CD4-positive, alpha-beta T cell treated with Interleukin-6 at 100 ng/mL for 8 hours (primary cell): ENCODE results near the gene FAM222B.
"Not testable (repeated sequence)": the region's sequence is repeated elsewhere in the genome, so short reads cannot be mapped to it uniquely, and the experiment has no call there.

Experiments used
- DNase-seq: peaks from one replicate; pipeline ENCODE4 v3.0.0-alpha.2; 2020; ENCODE audit warnings: mixed read lengths, low spot score

Gene FAM222B

GRCh38 chr17:28871056-28871579 is 28.5 kb upstream of the FAM222B start:
- peak; percentile 60 for DNase-seq

- DNase-seq = no peak
Observed at GRCh38 chr17:28867276-28867675, 24.7 kb upstream of the FAM222B start.

GRCh38 chr17:28865946-28866752 is 23.6 kb upstream of the FAM222B start:
- DNase-seq = no peak

GRCh38 chr17:28864991-28865849 is 22.6 kb upstream of the FAM222B start:
- no peak for DNase-seq

- DNase-seq = no peak
Observed at GRCh38 chr17:28863953-28864352, 21.4 kb upstream of the FAM222B start.

- DNase-seq = no peak
Observed at GRCh38 chr17:28862561-28862960, 20.0 kb upstream of the FAM222B start.

- no peak for DNase-seq
Observed at GRCh38 chr17:28861393-28862203, 19.0 kb upstream of the FAM222B start.

- DNase-seq = no peak
Observed at GRCh38 chr17:28860363-28860808, 17.8 kb upstream of the FAM222B start.

- no peak for DNase-seq
Observed at GRCh38 chr17:28858801-28859355, 16.3 kb upstream of the FAM222B start.

GRCh38 chr17:28857905-28858800 is 15.6 kb upstream of the FAM222B start:
- DNase-seq = no peak

- no peak for DNase-seq
Observed at GRCh38 chr17:28856028-28856574, 13.5 kb upstream of the FAM222B start.

GRCh38 chr17:28855336-28855679 is 12.7 kb upstream of the FAM222B start:
- DNase-seq = no peak

- peak; percentile 80 for DNase-seq
Observed at GRCh38 chr17:28854457-28855335, 12.1 kb upstream of the FAM222B start, which contains the start of gene ERAL1. Gene ERAL1 (plus strand): TSS chr17:28855016. CDS start chr17:28855035, 19 bp downstream.

- DNase-seq = no peak
Observed at GRCh38 chr17:28853295-28853694, 10.7 kb upstream of the FAM222B start.

- no peak for DNase-seq
Observed at GRCh38 chr17:28849281-28849680, 6.7 kb upstream of the FAM222B start.

- peak; percentile 47 for DNase-seq
Observed at GRCh38 chr17:28848667-28849066, 6.1 kb upstream of the FAM222B start.

GRCh38 chr17:28846699-28847098 is 4.1 kb upstream of the FAM222B start:
- DNase-seq = not testable (repeated sequence)

- DNase-seq = no peak
Observed at GRCh38 chr17:28846231-28846630, 3.6 kb upstream of the FAM222B start.

- DNase-seq = no peak
Observed at GRCh38 chr17:28843816-28844148, 1.2 kb upstream of the FAM222B start.
